ENCODE data around the gene RTN4.
"Not testable (repeated sequence)": the region's sequence is repeated elsewhere in the genome, so short reads cannot be mapped to it uniquely, and the experiment has no call there.

DNA sequence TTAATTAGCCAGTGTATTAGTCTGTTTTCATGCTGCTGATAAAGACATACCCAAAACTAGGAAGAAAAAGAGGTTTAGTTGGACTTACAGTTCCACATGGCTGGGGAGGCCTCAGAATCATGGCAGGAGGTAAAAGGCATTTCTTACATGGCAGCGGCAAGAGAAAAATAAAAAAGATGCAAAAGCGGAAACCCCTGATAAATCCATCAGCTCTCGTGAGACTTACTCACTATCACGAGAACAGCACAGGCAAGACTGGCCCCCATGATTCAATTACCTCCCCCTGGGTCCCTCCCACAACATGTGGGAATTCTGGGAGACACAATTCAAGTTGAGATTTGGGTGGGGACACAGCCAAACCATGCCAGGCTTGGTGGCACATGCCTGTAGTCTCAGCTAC lies 41.4 kb upstream of the RTN4 start:
- not testable (repeated sequence) for TF ChIP-seq SP1 (IDR thresholded peaks at IDR 0.05); FOXA1 (IDR thresholded peaks at IDR 0.05); TARDBP (IDR thresholded peaks at IDR 0.05); SUZ12 (IDR thresholded peaks at IDR 0.05); L3MBTL2 (conservative IDR thresholded peaks at IDR 0.05); LEF1 (IDR thresholded peaks at IDR 0.05; ENCODE audit: borderline replicate concordance); BHLHE40 (IDR thresholded peaks at IDR 0.05; ENCODE audit: borderline replicate concordance); ELF4 (IDR thresholded peaks at IDR 0.05)
- TF ChIP-seq, protein P1, sequence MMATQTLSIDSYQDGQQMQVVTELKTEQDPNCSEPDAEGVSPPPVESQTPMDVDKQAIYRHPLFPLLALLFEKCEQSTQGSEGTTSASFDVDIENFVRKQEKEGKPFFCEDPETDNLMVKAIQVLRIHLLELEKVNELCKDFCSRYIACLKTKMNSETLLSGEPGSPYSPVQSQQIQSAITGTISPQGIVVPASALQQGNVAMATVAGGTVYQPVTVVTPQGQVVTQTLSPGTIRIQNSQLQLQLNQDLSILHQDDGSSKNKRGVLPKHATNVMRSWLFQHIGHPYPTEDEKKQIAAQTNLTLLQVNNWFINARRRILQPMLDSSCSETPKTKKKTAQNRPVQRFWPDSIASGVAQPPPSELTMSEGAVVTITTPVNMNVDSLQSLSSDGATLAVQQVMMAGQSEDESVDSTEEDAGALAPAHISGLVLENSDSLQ (IDR thresholded peaks at IDR 0.05), result not testable (repeated sequence)

Measured in HEK293T (cell line).